Rectal smooth muscle tissue (tissue), 1 donor: Measurements from ENCODE around the gene HS3ST5.
"Not testable (repeated sequence)": the region's sequence is repeated elsewhere in the genome, so short reads cannot be mapped to it uniquely, and the experiment has no call there.

Experiments
- H3K27ac ChIP-seq: one replicate; pipeline ENCODE4 v1.7.0; 2013; ENCODE audit warnings: low read depth, low read length, inconsistent platforms
- H3K27me3 ChIP-seq: one replicate; pipeline ENCODE4 v1.7.0; 2013; ENCODE audit warnings: low read length; ENCODE audit not compliant: control insufficient read depth, insufficient read depth
- H3K36me3 ChIP-seq: one replicate; pipeline ENCODE4 v1.7.0; 2013; ENCODE audit warnings: low read length; ENCODE audit not compliant: control insufficient read depth, insufficient read depth
- H3K4me1 ChIP-seq: one replicate; pipeline ENCODE4 v1.7.0; 2013; ENCODE audit warnings: low read length; ENCODE audit not compliant: control insufficient read depth, insufficient read depth
- H3K4me3 ChIP-seq: one replicate; pipeline ENCODE4 v1.7.0; 2013; ENCODE audit warnings: low read length
- H3K9ac ChIP-seq: one replicate; pipeline ENCODE4 v1.7.0; 2013; ENCODE audit warnings: low read length

The HS3ST5 gene

GRCh38 chr6:114032721-114033120, 310.1 kb downstream of the HS3ST5 start:
- no peaks in the 10 kb centered on the region for H3K36me3 ChIP-seq
- H3K4me1 ChIP-seq: no peaks in the 10 kb centered on the region
- no peak overlapping the region for H3K27ac ChIP-seq
- H3K4me3 ChIP-seq: no peak overlapping the region
- H3K27me3 ChIP-seq: no peaks in the 10 kb centered on the region
- no peak overlapping the region for H3K9ac ChIP-seq

DNA sequence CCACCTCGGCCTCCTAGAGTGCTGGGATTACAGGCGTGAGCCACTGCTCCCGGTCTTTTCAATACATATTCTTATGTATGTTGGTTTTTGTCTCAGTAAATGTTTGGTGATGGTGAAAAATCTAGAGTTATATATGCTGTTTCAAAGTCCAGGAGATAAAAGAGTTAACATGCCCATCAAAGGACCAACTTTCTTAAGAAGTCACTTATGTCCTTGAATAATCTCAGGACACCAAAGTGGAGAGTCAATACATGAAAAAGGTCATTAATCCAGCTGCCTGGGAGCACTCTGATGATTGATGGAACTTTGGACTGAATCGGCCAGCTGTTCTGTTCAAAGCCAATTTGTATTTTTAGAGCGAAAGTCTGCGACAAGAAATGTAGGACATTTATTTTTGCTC, 312.1 kb downstream of the HS3ST5 start:
- Histone ChIP-seq H3K27ac (no peak overlapping the region), H3K4me3 (no peak overlapping the region), H3K27me3 (no peaks in the 10 kb centered on the region), H3K4me1 (no peaks in the 10 kb centered on the region), H3K9ac (no peak overlapping the region), H3K36me3 (no peaks in the 10 kb centered on the region)

- no peaks in the 10 kb centered on the region for H3K27me3 ChIP-seq
- H3K27ac ChIP-seq: no peak overlapping the region
- H3K36me3 ChIP-seq: no peaks in the 10 kb centered on the region
- no peak overlapping the region for H3K4me3 ChIP-seq
- no peak overlapping the region for H3K9ac ChIP-seq
- H3K4me1 ChIP-seq: no peaks in the 10 kb centered on the region
Measured at GRCh38 chr6:114024746-114025145, 318.1 kb downstream of the HS3ST5 start.

GRCh38 chr6:114020196-114020595, 322.6 kb downstream of the HS3ST5 start:
- no peak overlapping the region for H3K27ac ChIP-seq
- H3K4me1 ChIP-seq: no peaks in the 10 kb centered on the region
- no peak overlapping the region for H3K9ac ChIP-seq
- H3K27me3 ChIP-seq: no peaks in the 10 kb centered on the region
- no peak overlapping the region for H3K4me3 ChIP-seq
- no peaks in the 10 kb centered on the region for H3K36me3 ChIP-seq

GRCh38 chr6:114017146-114017545, 325.7 kb downstream of the HS3ST5 start:
- not testable (repeated sequence) for H3K36me3 ChIP-seq, H3K27ac ChIP-seq, H3K9ac ChIP-seq, H3K4me1 ChIP-seq, H3K27me3 ChIP-seq, H3K4me3 ChIP-seq

DNA sequence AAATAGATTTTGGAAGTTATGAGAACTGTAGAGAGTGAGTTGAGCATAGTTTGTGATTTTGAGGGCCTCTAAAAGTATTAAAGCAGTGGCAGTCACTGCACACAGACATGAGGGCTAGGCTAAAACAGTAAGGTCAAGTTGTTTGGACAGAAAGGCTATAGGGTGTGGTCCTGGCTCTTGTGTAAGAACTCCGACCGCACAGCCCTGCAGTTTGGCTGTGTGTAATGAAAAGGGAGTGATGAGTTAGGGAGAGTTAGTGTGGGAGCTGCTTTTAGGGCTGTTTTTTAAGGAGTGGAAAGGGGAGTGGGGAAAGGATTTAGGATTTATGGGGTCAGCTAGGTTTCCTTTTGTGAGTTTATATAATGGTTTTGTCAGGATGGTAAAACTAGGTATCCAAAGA, 328.7 kb downstream of the HS3ST5 start:
- not testable (repeated sequence) for H3K9ac ChIP-seq, H3K27me3 ChIP-seq, H3K36me3 ChIP-seq, H3K27ac ChIP-seq, H3K4me1 ChIP-seq, H3K4me3 ChIP-seq

- not testable (repeated sequence) for H3K9ac ChIP-seq, H3K4me1 ChIP-seq, H3K27ac ChIP-seq, H3K4me3 ChIP-seq, H3K27me3 ChIP-seq, H3K36me3 ChIP-seq
Measured at GRCh38 chr6:114011486-114011885, 331.3 kb downstream of the HS3ST5 start.

- H3K4me1 ChIP-seq: no peaks in the 10 kb centered on the region
- H3K4me3 ChIP-seq: no peak overlapping the region
- no peak overlapping the region for H3K27ac ChIP-seq
- H3K36me3 ChIP-seq: no peaks in the 10 kb centered on the region
- H3K9ac ChIP-seq: no peak overlapping the region
- no peaks in the 10 kb centered on the region for H3K27me3 ChIP-seq
Measured at GRCh38 chr6:114010540-114010939, 332.3 kb downstream of the HS3ST5 start.

DNA sequence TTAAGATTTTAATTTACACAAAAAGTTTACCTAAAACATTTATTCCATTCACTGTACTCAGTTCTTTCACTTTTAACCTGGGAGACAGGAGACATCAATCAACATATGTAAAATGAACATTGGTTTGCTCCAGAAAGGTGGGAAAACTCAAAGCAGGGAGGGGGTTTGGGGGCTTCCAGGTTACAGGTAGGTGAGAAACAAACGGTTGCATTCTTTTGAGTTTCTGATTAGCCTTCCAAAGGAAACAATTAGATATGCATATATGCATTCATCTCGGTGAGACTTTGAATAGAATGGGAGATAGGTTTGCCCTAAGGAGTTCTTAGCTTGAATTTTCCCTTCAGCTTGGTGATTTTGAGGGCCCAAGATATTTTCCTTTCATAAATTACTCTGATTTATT, 333.6 kb downstream of the HS3ST5 start:
- no peak overlapping the region for H3K27ac ChIP-seq
- no peak overlapping the region for H3K9ac ChIP-seq
- no peaks in the 10 kb centered on the region for H3K4me1 ChIP-seq
- H3K27me3 ChIP-seq: no peaks in the 10 kb centered on the region
- H3K4me3 ChIP-seq: no peak overlapping the region
- H3K36me3 ChIP-seq: no peaks in the 10 kb centered on the region

GRCh38 chr6:114008331-114008730, 334.5 kb downstream of the HS3ST5 start:
- no peak overlapping the region for H3K4me3 ChIP-seq
- H3K36me3 ChIP-seq: no peaks in the 10 kb centered on the region
- H3K27me3 ChIP-seq: no peaks in the 10 kb centered on the region
- no peaks in the 10 kb centered on the region for H3K4me1 ChIP-seq
- H3K9ac ChIP-seq: no peak overlapping the region
- H3K27ac ChIP-seq: no peak overlapping the region

- Histone ChIP-seq H3K4me1 (no peaks in the 10 kb centered on the region), H3K27ac (no peak overlapping the region), H3K9ac (no peak overlapping the region), H3K27me3 (no peaks in the 10 kb centered on the region), H3K36me3 (no peaks in the 10 kb centered on the region), H3K4me3 (no peak overlapping the region)
Measured at GRCh38 chr6:114007516-114007915, 335.3 kb downstream of the HS3ST5 start.
